GM13977 (cell line): ENCODE data around the gene EPHB6.

ENCODE experiments used
- DNase-seq: peaks from one replicate; pipeline ENCODE4 v3.0.0; 2012; ENCODE audit warnings: low spot score
- in situ Hi-C: fragments of 300-500 bp; cut with MboI; formaldehyde crosslinking; loops from one replicate; pipeline ENCODE4 v1.12.0; 2022; ENCODE audit warnings: low sequenced_read_pairs, low pct_unique_long_range_greater_than_20kb, mixed read lengths, inconsistent platforms; ENCODE audit not compliant: unreplicated experiment
- TF ChIP-seq, protein P1 (sequence below): IDR thresholded peaks from 2 replicates; pipeline ENCODE4 v1.5.1; 2012; ENCODE audit warnings: mild to moderate bottlenecking, control low read depth; ENCODE audit not compliant: insufficient read depth; ENCODE audit errors: extremely low read depth, missing control alignments

The EPHB6 gene

DNA sequence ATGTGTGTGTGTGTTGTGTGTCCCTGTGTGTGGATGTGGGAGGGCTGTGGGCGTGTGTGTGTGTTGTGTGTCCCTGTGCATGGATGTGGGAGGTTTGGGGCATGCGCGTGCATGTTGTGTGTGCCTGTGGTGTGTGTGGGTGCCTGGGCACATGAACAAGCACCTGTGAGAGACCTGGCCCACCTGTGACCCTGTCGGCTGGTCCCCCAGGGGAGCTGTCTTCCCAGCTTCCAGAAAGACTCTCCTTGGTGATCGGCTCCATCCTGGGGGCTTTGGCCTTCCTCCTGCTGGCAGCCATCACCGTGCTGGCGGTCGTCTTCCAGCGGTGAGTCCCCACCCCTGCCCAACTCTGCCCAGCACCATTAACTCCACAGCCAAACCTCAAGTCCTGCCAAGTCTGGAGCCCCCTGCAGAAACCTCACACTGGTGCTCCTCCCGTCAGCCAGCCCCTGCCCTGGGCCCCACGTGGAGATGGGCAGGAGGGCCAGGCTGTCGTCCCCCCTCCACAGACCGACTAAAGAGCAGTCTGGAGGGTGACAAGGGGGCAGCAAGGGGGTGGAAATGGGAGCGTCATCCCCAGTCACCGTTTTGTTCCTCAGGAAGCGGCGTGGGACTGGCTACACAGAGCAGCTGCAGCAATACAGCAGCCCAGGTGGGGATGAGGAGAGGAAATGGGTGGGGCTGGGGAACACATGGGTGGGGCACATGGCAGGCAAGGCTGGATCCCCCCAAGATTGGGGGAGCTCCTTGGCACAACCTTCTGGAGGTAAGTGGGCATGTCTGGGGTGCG lies 12.7 kb downstream of the EPHB6 start:
- in situ Hi-C loops: loop anchor here (25.0 kb wide), 1 partner anchor 345 kb away; the partner anchor contains the start of gene TAS2R40
- TF ChIP-seq, protein P1, sequence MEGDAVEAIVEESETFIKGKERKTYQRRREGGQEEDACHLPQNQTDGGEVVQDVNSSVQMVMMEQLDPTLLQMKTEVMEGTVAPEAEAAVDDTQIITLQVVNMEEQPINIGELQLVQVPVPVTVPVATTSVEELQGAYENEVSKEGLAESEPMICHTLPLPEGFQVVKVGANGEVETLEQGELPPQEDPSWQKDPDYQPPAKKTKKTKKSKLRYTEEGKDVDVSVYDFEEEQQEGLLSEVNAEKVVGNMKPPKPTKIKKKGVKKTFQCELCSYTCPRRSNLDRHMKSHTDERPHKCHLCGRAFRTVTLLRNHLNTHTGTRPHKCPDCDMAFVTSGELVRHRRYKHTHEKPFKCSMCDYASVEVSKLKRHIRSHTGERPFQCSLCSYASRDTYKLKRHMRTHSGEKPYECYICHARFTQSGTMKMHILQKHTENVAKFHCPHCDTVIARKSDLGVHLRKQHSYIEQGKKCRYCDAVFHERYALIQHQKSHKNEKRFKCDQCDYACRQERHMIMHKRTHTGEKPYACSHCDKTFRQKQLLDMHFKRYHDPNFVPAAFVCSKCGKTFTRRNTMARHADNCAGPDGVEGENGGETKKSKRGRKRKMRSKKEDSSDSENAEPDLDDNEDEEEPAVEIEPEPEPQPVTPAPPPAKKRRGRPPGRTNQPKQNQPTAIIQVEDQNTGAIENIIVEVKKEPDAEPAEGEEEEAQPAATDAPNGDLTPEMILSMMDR: no peak
- no peak for DNase-seq

DNA sequence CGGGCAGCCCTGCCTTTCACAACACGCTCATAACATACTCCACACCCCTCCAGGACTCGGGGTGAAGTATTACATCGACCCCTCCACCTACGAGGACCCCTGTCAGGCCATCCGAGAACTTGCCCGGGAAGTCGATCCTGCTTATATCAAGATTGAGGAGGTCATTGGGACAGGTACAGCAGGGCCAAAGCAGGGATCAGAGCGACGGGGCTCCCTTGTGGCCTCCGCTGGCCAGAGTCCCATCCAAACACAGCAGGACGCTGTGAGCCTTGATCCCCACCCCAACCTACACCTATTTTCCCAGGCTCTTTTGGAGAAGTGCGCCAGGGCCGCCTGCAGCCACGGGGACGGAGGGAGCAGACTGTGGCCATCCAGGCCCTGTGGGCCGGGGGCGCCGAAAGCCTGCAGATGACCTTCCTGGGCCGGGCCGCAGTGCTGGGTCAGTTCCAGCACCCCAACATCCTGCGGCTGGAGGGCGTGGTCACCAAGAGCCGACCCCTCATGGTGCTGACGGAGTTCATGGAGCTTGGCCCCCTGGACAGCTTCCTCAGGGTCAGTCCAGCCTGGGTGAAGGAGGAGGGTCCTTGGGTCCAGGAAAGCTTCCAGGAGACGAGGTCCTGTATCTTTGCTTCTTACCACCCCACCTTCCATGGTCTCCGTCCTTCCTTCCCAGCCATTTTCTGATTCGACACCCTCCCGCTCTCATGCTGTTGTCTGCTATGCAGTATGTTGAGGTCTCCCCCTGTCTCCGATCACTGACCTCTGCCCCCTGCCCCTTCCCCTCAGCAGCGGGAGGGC lies 13.5 kb downstream of the EPHB6 start:
- TF ChIP-seq, protein P1: no peak
- DNase-seq: no peak
- in situ Hi-C loops: loop anchor here (25.0 kb wide), 1 partner anchor 344 kb away; the partner anchor contains the start of gene TAS2R40

DNA sequence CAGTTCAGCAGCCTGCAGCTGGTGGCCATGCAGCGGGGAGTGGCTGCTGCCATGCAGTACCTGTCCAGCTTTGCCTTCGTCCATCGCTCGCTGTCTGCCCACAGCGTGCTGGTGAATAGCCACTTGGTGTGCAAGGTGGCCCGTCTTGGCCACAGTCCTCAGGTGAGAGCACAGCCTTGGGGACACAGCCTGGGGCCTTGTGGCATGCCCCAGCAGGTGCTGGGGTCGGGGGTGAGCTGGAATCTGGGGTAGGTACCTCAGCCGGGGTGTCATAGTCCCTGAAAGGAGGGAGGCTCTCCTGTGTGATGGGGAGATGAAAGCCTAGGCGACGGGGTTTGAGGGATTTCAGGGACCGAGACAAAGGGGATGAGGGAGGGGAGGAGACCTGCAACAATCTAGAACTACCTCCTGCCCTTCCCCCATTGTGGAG lies 14.1 kb downstream of the EPHB6 start:
- DNase-seq: no peak
- in situ Hi-C loops: loop anchor here (25.0 kb wide), 1 partner anchor 343 kb away; the partner anchor contains the start of gene TAS2R40
- TF ChIP-seq, protein P1: no peak

DNA sequence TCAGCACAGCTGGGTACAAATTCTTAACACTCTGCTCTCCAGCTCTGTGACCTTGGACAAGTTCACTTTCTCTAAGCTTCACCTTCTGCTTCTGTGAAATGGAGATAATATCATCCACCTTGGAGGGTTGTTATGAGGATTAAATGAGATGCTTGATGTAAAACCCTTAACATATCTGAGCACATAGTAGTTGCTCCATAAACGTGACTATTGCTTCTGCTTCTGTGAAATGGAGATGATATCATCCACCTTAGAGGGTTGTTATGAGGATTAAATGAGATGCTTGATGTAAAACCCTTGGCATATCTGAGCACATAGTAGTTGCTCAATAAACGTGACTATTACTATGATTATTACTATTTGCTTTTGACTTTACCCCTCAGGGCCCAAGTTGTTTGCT lies 14.6 kb downstream of the EPHB6 start:
- in situ Hi-C loops: loop anchor here (25.0 kb wide), 1 partner anchor 343 kb away; the partner anchor contains the start of gene TAS2R40
- TF ChIP-seq, protein P1: no peak
- DNase-seq: no peak

DNA sequence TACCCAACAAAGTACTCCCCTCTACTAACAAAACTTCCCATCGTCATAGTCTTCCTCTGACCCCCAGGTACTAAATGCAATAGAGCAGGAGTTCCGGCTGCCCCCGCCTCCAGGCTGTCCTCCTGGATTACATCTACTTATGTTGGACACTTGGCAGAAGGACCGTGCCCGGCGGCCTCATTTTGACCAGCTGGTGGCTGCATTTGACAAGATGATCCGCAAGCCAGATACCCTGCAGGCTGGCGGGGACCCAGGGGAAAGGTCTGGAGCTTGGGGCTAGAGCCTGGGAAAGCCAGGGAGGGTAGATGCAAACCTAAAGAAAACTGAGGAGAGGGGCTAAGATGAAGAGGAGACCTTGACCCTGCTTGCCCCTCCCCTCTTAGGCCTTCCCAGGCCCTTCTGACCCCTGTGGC lies 15.3 kb downstream of the EPHB6 start:
- in situ Hi-C loops: loop anchor here (25.0 kb wide), 1 partner anchor 342 kb away; the partner anchor contains the start of gene TAS2R40
- TF ChIP-seq, protein P1: no peak
- no peak for DNase-seq

DNA sequence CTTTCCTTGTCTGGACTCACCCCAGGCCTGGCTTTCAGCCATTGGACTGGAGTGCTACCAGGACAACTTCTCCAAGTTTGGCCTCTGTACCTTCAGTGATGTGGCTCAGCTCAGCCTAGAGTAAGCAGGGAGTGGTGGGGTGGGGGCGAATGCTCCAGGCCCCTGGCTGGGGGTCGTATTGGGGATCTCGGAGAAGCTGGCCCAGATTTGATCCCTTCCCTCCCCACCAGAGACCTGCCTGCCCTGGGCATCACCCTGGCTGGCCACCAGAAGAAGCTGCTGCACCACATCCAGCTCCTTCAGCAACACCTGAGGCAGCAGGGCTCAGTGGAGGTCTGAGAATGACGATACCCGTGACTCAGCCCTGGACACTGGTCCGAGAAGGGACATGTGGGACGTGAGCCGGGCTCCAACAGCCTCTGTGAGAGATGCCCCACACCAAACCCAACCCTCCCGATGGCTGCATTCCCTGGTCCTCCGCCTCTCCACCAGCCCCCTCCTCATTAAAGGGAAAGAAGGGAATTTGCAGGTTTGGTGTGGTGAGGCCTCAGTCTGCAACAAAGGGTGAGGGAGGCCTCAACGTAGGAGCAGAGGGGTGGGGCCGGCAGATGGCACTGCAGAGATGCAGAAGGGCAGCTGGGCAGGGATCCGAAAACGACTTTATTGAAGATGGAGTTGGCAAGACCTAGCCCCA lies 15.8 kb downstream of the EPHB6 start:
- DNase-seq: no peak
- in situ Hi-C loops: loop anchor here (25.0 kb wide), 1 partner anchor 342 kb away; the partner anchor contains the start of gene TAS2R40
- TF ChIP-seq, protein P1: no peak
